Stimulated activated CD8-positive, alpha-beta memory T cell treated with anti-CD3 and anti-CD28 coated beads, Interleukin-2, amount 100 ng/mL, for 1 hour (primary cell): Measurements from ENCODE around the gene ZMPSTE24.
"Not testable (repeated sequence)": the region's sequence is repeated elsewhere in the genome, so short reads cannot be mapped to it uniquely, and the experiment has no call there.

Experiments
- DNase-seq, 2 donors: peaks; one replicate each; pipeline ENCODE4 v3.0.0-alpha.2; 2020; ENCODE audit warnings: low read depth in 2 of 2

The ZMPSTE24 gene

GRCh38 chr1:40257688-40258444 lies at the start of gene ZMPSTE24:
TSS of gene ZMPSTE24 (plus strand) at chr1:40258236. CDS start at chr1:40258272, 36 bp downstream.
- peak; percentile 88 to 91 for DNase-seq

GRCh38 chr1:40210511-40211204 lies 47.4 kb upstream of the ZMPSTE24 start:
- no peak for DNase-seq

GRCh38 chr1:40218333-40218732 lies 39.7 kb upstream of the ZMPSTE24 start:
- DNase-seq, result no peak

GRCh38 chr1:40221471-40221905 lies 36.5 kb upstream of the ZMPSTE24 start:
- DNase-seq, result not testable (repeated sequence)

GRCh38 chr1:40221977-40222772 lies 35.9 kb upstream of the ZMPSTE24 start:
- no peak for DNase-seq

GRCh38 chr1:40224040-40224439 lies 34.0 kb upstream of the ZMPSTE24 start:
- DNase-seq, result no peak

GRCh38 chr1:40226192-40226591 lies 31.8 kb upstream of the ZMPSTE24 start:
- DNase-seq, result no peak

GRCh38 chr1:40232444-40232843 lies 25.6 kb upstream of the ZMPSTE24 start:
- DNase-seq, result peak in 1 of 2 donors; percentile 17

- no peak for DNase-seq
Observed at GRCh38 chr1:40239626-40240025, 18.4 kb upstream of the ZMPSTE24 start.

GRCh38 chr1:40240390-40240789 lies 17.6 kb upstream of the ZMPSTE24 start:
- DNase-seq, result no peak

GRCh38 chr1:40241362-40241761 lies 16.7 kb upstream of the ZMPSTE24 start:
- no peak for DNase-seq

- no peak for DNase-seq
Observed at GRCh38 chr1:40243351-40243750, 14.7 kb upstream of the ZMPSTE24 start.

- no peak for DNase-seq
Observed at GRCh38 chr1:40244138-40244744, 13.8 kb upstream of the ZMPSTE24 start.

GRCh38 chr1:40245686-40246085 lies 12.3 kb upstream of the ZMPSTE24 start:
- DNase-seq, result no peak

GRCh38 chr1:40247655-40248054 lies 10.4 kb upstream of the ZMPSTE24 start, which contains the start of gene TMCO2:
TSS of gene TMCO2 (plus strand) at chr1:40247937. CDS start at chr1:40247994, 57 bp downstream.
- DNase-seq, result no peak

- DNase-seq, result no peak
Observed at GRCh38 chr1:40248412-40248811, 9.6 kb upstream of the ZMPSTE24 start.

- DNase-seq, result no peak
Observed at GRCh38 chr1:40251456-40251855, 6.6 kb upstream of the ZMPSTE24 start.

GRCh38 chr1:40252601-40253000 lies 5.4 kb upstream of the ZMPSTE24 start:
- no peak for DNase-seq

GRCh38 chr1:40255231-40255630 lies 2.8 kb upstream of the ZMPSTE24 start:
- no peak for DNase-seq

GRCh38 chr1:40256401-40257084 lies 1.5 kb upstream of the ZMPSTE24 start:
- no peak for DNase-seq

- no peak for DNase-seq
Observed at GRCh38 chr1:40257313-40257687, 736 bp upstream of the ZMPSTE24 start.
